Stimulated activated naive CD4-positive, alpha-beta T cell (primary cell): ENCODE data around the gene IPO4.
"Not testable (repeated sequence)": the region's sequence is repeated elsewhere in the genome, so short reads cannot be mapped to it uniquely, and the experiment has no call there.

Source experiments
- DNase-seq, 6 experiments: peaks; one replicate each; lab custom pipeline; 2025; lab: John Stamatoyannopoulos, UW

Gene IPO4, protein sequence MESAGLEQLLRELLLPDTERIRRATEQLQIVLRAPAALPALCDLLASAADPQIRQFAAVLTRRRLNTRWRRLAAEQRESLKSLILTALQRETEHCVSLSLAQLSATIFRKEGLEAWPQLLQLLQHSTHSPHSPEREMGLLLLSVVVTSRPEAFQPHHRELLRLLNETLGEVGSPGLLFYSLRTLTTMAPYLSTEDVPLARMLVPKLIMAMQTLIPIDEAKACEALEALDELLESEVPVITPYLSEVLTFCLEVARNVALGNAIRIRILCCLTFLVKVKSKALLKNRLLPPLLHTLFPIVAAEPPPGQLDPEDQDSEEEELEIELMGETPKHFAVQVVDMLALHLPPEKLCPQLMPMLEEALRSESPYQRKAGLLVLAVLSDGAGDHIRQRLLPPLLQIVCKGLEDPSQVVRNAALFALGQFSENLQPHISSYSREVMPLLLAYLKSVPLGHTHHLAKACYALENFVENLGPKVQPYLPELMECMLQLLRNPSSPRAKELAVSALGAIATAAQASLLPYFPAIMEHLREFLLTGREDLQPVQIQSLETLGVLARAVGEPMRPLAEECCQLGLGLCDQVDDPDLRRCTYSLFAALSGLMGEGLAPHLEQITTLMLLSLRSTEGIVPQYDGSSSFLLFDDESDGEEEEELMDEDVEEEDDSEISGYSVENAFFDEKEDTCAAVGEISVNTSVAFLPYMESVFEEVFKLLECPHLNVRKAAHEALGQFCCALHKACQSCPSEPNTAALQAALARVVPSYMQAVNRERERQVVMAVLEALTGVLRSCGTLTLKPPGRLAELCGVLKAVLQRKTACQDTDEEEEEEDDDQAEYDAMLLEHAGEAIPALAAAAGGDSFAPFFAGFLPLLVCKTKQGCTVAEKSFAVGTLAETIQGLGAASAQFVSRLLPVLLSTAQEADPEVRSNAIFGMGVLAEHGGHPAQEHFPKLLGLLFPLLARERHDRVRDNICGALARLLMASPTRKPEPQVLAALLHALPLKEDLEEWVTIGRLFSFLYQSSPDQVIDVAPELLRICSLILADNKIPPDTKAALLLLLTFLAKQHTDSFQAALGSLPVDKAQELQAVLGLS

DNA sequence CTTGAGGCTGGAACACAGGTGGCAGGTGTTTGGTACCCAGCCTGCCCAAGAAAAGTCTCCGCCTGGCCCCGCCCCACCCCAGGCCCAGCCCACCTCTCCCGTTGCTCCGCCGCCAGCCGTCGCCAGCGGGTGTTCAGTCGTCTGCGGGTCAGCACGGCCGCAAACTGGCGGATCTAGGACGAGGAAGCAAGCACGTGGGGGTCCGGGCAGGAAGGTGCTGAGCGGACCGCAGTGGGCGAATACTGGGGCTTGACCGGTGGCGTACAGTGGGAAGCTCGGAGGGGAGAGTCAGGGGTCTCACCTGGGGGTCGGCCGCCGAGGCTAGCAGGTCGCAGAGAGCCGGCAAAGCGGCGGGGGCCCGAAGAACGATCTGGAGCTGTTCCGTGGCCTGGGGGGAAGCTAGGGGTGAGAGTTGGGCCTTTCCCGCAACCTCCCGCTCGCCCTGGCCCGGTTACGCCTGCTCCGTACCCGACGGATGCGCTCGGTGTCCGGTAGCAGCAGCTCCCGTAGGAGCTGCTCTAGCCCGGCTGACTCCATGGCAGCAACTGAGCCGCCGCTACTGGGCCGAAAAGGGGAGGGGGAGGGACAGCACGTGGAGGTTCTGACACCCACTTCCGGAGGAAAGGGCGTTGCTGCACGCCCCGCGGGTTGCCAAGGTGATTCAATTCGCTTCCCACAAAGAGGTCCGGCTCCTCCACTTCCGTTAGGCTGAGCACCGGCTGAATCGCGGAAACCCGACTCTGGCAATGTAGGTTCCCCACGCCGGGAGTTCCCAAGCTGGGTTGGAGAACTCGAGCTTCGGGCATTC is at the start of gene IPO4:
Gene IPO4, minus strand, starts transcription at position 566 of the 808 bp plus-strand sequence. Its CDS starts 29 bp downstream, at position 537.
- peak; percentile 84 to 94 (median 93) for DNase-seq

DNA sequence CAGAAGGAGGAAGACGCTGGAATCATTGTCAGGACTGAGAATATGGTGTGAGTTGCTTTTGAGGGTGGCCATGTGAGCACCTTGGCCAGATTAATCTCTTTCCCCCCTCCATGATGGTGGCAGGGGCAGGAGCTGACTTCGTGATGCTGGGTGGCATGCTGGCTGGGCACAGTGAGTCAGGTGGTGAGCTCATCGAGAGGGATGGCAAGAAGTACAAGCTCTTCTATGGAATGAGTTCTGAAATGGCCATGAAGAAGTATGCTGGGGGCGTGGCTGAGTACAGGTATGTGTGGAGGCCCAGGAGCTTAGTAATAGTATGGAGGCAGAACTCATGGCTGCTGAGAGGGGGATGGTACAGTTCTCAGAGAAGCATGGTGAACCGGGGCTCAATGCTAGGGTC is 49.5 kb upstream of the IPO4 start:
- DNase-seq, result no peak

DNA sequence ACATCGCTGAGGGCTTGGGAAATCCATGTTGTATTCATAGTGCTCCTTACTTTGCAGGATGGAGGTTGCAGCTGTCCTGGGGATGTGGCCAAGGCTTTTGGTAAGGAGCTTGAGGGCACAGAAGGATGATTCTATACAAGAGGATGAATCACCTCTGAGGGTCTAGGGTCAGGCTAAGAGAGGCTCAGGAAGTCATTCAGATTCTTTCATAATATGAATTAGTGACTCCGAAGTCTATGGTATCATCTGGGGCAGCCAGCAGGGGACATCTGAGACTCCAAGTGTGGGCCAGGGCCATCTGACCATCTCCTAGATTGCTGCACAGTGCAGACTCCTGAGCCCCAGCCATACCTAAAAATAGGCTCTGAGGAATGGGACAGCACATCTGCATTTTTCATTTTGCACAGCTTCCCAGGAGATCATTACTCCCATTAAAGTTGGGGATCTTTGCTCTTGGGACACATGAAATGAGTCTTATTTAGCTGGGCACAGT is 48.9 kb upstream of the IPO4 start:
- DNase-seq, result no peak

DNA sequence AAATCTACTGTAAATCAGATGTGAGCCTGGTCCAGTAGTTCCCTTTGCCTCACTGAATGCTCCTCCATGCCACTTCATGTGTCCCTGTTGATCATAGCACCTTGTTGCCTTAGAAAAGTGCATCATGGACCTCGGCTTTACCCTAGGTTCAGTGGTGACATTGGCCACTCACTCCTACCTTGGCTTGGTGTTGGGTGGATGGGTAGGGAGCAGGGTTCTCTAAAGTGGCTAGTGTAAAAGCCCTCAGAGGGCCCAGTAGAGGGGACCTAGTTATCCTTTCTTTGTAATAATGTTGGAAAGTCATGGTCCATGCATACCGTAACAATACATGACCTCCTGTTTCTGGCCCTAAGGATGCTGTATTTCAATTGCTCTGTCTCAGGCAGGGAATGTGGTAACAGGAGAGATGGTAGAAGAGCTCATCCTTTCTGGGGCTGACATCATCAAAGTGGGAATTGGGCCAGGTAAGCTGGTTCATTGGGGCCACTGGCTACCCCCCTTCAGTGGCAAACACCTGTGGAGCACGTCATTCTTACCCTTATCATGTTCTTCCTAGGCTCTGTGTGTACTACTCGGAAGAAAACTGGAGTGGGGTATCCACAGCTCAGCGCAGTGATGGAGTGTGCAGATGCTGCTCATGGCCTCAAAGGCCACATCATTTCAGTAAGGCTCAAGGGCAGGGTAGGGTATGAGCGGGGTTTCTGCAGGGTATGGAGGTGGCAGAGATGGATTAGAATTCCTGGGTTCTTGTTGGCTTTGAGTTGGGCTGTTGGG is 48.3 kb upstream of the IPO4 start:
- no peak for DNase-seq

- DNase-seq, result no peak
These were observed 47.4 kb upstream of the IPO4 start for GRCh38 chr14:24235804-24236688.

GRCh38 chr14:24234095-24235005 is 45.7 kb upstream of the IPO4 start:
- no peak for DNase-seq

DNA sequence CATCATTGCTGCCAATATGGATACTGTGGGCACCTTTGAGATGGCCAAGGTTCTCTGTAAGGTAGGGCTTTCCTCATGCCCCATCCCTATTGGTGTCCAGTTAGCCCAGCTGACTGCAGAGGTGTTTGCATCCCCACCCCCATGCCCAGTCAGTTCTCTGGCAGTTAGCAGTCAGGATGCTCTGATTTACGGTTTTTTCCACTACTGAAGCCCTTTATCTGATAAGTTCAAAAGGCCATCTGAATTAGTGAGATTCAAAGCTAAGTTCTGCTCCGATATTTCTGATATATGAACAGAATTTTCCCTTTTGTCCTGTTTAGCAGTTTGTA is 44.9 kb upstream of the IPO4 start:
- DNase-seq, result no peak

DNA sequence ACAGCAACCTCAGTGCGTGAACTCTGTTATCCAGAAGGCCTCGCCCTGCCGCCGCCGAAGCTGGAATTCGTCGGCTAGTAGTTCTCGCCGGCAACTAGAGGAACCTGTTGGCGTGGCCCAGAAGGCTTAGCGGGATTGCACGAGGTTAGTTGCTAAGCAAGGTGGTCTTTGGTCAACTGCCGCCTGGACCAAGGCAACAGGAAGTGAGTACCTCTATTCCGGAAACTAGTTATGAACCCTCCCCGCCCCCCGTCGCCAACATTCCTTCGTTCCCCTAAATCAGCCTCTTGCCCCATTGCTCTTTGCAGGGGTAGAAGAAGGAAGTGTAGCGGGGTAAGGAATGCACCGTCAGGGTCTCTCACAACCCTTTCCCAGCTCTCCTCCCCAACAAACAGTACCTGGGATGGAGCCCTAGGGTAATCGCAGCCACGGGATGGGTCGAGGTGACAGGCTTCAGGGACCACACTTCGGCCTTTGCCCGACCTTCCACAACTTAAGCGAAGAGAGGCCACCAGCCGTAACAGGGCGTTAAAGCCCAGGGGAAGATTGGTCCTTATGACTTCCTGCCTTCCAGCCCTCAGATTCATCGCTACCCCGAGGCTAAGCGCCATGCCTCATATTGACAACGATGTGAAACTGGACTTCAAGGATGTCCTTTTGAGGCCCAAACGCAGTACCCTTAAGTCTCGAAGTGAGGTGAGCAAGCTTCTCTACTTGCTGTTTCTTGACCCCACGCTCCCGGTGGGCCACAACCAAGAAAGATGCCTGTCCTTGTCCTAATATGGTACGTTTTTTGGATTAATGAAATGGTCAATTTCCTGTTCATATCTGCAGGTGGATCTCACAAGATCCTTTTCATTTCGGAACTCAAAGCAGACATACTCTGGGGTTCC is 44.3 kb upstream of the IPO4 start, which contains the start of gene GMPR2:
Gene GMPR2, plus strand, starts transcription at position 285 of the 893 bp plus-strand sequence. Its CDS starts 325 bp downstream, at position 610.
- DNase-seq, result peak in 1 of 6 experiments; percentile 46

- peak; percentile 81 to 92 (median 85) for DNase-seq
These were observed 43.6 kb upstream of the IPO4 start, which contains the start of gene NEDD8 for GRCh38 chr14:24232121-24232644. Gene NEDD8, minus strand, starts transcription at chr14:24232367. Its CDS starts 100 bp downstream, at chr14:24232267.

DNA sequence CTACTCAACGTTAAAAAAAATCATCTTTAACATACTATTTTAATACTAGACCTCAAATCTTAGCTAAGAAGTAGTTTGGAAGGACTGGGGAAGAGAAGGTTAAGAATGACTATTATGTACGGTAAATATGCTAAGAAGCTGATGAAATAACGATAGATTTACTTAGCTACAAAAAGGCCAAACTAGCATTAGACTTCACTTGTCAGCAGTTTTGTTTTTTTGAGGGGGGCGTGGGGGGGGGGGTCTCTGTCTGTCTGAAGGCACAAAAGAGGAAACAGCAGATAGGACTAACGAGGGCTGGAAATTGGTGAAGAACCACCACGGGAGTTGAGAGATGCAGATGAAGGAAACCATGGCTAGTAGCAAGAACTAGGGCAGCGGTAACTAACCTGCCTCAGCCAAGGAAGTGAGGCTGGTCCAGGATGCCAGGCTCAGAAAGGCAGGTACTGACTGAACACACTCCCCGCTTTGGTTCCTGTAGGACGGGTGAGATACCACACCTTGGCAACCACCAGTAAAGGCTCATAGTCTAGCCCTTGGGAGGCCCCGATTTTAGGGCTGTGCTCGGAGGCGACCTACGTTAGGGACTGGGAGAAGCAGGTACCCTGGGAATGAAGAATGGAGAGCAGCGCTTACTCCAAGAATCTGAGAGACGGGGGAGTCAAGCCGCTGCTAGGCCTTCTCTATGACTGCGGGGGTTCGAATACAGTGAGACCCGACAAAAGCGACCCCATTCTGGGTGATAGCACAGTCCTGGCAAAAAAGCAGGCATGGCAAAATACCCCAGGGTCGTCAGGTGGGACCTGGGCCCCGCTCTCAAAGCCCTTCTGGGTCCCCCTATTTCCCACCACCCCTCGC is 42.9 kb upstream of the IPO4 start:
- peak in 1 of 6 experiments; percentile 2 for DNase-seq

GRCh38 chr14:24228902-24229301 is 40.3 kb upstream of the IPO4 start:
- DNase-seq, result no peak

DNA sequence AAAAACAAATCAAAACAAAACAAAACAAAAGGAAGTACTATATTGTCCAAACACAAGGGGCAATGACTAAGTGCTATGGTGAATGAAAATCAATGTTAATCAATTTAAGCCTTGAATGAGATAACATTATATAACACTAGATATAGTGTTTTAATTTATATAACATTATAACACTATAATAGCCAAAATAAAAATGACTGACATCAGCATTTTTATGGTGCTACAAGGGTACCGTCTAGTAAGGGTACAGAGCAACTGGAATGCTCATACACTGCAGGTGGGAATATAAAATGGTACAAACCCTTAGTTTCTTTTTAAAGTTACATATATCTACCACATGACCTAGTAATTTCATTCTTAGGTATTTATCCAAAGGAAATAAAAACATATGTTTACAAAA is 37.9 kb upstream of the IPO4 start:
- DNase-seq, result no peak

- no peak for DNase-seq
These were observed 36.0 kb upstream of the IPO4 start for GRCh38 chr14:24224618-24225071.

GRCh38 chr14:24222987-24223386 is 34.4 kb upstream of the IPO4 start:
- not testable (repeated sequence) for DNase-seq

DNA sequence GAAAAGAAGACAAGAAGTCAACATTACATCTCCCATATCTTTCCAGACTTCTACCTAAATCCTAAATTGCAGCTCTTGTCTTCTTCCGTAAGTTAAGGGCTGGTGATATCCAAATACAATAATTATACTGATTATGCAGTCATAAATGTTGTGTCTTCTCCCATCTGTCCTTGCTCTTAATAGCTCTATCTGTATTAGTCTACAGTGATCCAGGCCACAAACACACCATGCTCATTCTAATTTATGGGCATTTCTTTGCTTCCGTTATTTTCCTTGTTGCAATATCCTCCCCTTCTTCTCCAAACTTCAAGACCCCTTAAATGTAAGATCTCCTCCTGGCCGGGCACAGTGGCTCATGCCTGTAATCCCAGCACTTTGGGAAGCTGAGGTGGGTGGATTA is 30.9 kb upstream of the IPO4 start:
- no peak for DNase-seq

GRCh38 chr14:24219080-24219479 is 30.5 kb upstream of the IPO4 start:
- DNase-seq, result no peak
